SW 1271 (cell line): ENCODE measurements around the gene FLYWCH2.
"Not testable (repeated sequence)": the region's sequence is repeated elsewhere in the genome, so short reads cannot be mapped to it uniquely, and the experiment has no call there.

ENCODE experiments used
- DNase-seq, 2 experiments: peaks; one replicate each; lab custom pipeline; 2025; lab: John Stamatoyannopoulos, UW

The FLYWCH2 gene

DNA sequence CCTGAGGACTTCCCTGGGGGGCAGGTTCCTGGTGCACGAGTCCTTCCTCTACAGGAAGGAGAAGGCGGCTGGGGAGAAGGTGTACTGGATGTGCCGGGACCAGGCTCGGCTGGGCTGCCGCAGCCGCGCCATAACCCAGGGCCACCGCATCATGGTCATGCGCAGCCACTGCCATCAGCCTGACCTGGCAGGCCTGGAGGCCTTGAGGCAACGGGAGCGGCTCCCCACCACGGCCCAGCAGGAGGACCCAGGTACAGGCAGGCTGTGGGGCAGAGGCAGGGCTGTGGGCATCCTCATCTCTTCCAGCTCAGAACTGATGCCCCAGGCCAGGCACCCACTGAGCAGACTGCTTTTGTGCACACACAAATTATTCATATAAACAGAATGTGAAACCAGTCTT, 55.2 kb downstream of the FLYWCH2 start:
- DNase-seq, result no peak

DNA sequence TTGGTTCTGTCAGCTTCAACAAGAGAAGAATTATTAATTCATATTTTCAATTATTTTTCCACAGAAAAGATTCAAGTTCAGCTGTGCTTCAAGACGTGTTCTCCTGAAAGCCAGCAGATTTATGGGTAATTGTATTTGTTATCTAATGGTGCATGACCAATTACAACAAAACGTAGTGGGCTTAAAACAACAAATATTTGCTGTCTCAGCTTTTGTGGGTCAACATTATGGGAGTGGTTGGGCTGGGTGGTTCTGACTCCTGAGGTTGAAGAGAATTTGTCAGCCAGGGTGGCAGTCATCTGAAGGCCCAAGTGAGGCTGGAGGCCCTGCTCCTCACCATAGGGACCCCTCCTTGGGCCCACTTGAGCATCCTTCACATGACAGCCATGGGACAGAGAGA, 57.0 kb downstream of the FLYWCH2 start:
- no peak for DNase-seq

DNA sequence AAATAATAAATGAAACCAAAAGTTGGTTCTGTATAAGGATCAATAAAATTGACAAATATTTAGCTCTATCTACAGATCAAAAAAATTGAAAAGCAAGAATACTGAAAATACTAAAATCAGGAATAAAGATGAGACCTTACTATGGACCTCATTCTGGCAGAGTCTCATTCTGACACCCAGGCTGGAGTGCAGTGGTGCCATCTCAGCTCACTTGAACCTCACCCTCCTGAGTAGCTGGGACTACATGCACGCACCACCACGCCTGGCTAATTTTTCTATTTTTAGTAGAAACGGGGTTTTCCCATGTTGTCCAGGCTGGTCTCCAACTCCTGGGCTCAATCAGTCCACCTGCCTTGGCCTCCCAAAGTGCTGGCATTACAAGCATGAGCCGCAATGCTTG, 59.0 kb downstream of the FLYWCH2 start:
- DNase-seq, result no peak

DNA sequence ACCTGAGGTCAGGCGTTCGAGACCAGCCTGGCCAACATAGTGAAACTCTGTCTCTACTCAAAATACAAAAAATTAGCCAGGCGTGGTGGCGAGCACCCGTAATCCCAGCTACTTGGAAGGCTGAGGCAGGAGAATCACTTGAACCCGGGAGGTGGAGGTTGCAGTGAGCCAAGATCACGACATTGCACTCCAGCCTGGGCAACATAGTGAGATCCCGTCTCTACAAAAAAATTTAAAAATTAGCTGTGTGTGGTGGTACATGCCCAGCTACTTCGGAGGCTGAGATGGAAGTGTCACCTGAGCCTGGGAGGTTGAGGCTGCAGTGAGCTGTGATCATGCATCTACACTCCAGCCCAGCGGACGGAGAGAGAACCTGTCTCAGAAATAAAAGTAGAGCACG, 60.7 kb downstream of the FLYWCH2 start:
- DNase-seq, result not testable (repeated sequence)

DNA sequence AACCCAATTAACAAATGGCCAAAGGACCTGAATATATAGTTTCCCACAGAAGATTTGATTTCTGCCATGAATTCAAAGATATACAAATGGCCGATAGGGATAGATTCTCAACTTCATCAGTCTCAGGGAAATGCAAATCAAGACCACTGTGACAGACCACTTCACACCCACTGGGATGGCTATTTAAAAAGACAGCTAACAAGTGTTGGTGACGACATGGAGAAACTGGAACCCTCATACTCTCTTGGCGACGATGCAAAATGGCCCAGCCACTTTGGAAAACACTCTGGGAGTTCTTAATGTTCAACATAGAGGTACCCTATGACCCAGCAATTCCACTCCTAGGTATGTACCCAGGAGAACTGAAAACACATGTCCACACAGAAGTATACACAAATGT, 63.6 kb downstream of the FLYWCH2 start:
- DNase-seq, result no peak
